Mammary epithelial cell (primary cell): ENCODE results near the gene CD6.

Experiments used
- CTCF ChIP-seq, 2 donors: IDR thresholded peaks in 1 of 2; conservative IDR thresholded peaks in 1 of 2; 2 replicates each; pipeline ENCODE4 v1.5.1; 2011 to 2012; ENCODE audit warnings: inconsistent platforms in 2 of 2, low read length in 2 of 2, mild to moderate bottlenecking in 2 of 2, control low read depth in 1 of 2, low read depth in 1 of 2; ENCODE audit not compliant: insufficient read depth in 1 of 2; ENCODE audit errors: extremely low read depth in 1 of 2
- EZH2 ChIP-seq: IDR thresholded peaks from 2 replicates; pipeline ENCODE4 v1.6.1; 2012; ENCODE audit warnings: low read length, inconsistent platforms, borderline replicate concordance

DNA sequence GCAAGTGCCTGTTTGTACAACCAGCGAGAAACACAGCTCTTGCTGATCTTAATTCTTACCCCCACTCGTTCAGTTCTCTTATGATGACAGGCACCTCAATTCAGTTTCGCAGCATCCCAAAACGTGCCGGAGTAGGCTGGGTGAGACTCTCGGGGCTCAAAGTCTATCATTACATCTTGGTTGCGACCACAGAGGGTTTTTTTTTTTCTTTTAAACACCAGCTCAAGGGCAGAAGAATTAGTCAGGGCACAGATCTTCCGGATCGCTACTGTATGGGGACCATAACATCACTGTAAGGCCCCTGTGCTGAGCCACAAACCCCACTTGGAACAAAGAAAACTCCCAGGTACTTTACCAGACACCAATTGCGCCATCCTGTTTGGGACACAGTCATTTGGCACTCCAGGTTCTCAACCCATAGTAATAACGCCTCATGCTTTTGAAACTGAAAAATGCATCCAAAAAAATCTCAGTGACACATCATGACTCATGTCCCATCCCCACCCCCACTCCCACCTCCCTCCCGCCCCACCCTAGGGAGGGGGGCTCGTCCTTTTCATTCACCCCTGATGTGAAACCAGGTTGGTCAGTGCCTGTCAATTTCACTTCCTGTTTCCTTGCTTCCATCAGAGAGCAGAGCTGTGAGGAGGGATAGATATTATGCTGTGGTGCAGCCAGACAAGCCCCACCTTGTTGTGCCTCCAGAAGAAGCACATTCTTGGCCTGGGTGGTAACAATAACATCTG, 89.8 kb downstream of the CD6 start:
- TF ChIP-seq CTCF (conservative IDR thresholded peaks at IDR 0.05 in 1 of 2, IDR thresholded peaks at IDR 0.05 in 1 of 2; ENCODE audit: extremely low read depth in 1 of 2, insufficient read depth in 1 of 2, low read depth in 1 of 2, low read length in 2 of 2), result no peak
- no peak for TF ChIP-seq EZH2
